Endodermal cell (in vitro differentiated cells): Measurements from ENCODE around the gene ADGRG7. TPM values are rescaled to one million over a fixed set of nuclear protein-coding genes. Genes with fewer than 3 reads are reported as not detected.

Experiments used
- DNase-seq: peaks from one replicate; pipeline ENCODE4 v3.0.0-alpha.2; 2017
- H3K27ac ChIP-seq: 2 replicates; pipeline ENCODE4 v1.5.1; 2013; ENCODE audit warnings: mild to moderate bottlenecking, low read depth, low read length, moderate library complexity
- H3K27me3 ChIP-seq: 2 replicates; pipeline ENCODE4 v1.6.1; 2013; ENCODE audit warnings: mild to moderate bottlenecking, low read length, moderate library complexity; ENCODE audit not compliant: insufficient read depth, control insufficient read depth, poor library complexity, severe bottlenecking
- H3K36me3 ChIP-seq: 2 replicates; pipeline ENCODE4 v1.7.0; 2013; ENCODE audit warnings: mild to moderate bottlenecking, low read length, moderate library complexity; ENCODE audit not compliant: control insufficient read depth, insufficient read depth
- H3K4me1 ChIP-seq: one replicate; pipeline ENCODE4 v1.7.0; 2013; ENCODE audit warnings: low read length; ENCODE audit not compliant: control insufficient read depth, insufficient read depth
- H3K4me3 ChIP-seq: 2 replicates; pipeline ENCODE4 v1.5.1; 2013; ENCODE audit warnings: mild to moderate bottlenecking, low read length, moderate library complexity
- H3K9ac ChIP-seq: 2 replicates; pipeline ENCODE4 v1.6.1; 2013; ENCODE audit warnings: mild to moderate bottlenecking, low read length, moderate library complexity; ENCODE audit not compliant: poor library complexity, severe bottlenecking; ENCODE audit errors: extremely low read depth
- H3K9me3 ChIP-seq: 2 replicates; pipeline ENCODE4 v1.6.1; 2013; ENCODE audit warnings: mild to moderate bottlenecking, low read length, moderate library complexity; ENCODE audit not compliant: control insufficient read depth
- H3K27ac Mint-ChIP-seq: 2 replicates; pipeline ENCODE4 v1.8.0; 2020; ENCODE audit warnings: mixed read lengths
- H3K27me3 Mint-ChIP-seq: 2 replicates; pipeline ENCODE4 v1.8.0; 2021; ENCODE audit warnings: mild to moderate bottlenecking, mixed read lengths; ENCODE audit not compliant: insufficient read depth
- H3K36me3 Mint-ChIP-seq: 2 replicates; pipeline ENCODE4 v1.8.0; 2020; ENCODE audit warnings: low read depth, mixed read lengths
- H3K4me1 Mint-ChIP-seq: 2 replicates; pipeline ENCODE4 v1.8.0; 2020; ENCODE audit warnings: mixed read lengths
- H3K4me3 Mint-ChIP-seq: 2 replicates; pipeline ENCODE4 v1.8.0; 2020; ENCODE audit warnings: mild to moderate bottlenecking, moderate library complexity, mixed read lengths
- H3K9me3 Mint-ChIP-seq: 2 replicates; pipeline ENCODE4 v1.8.0; 2020; ENCODE audit warnings: mild to moderate bottlenecking, mixed read lengths
- CTCF ChIP-seq: fragments of 200-600 bp; sonication (generic); conservative IDR thresholded peaks from 2 replicates; pipeline ENCODE4 v1.5.0; 2021; ENCODE audit warnings: antibody characterized with exemption, mild to moderate bottlenecking
- WGBS, 2 experiments: methylation state at CpG; one replicate each; pipeline versions ENCODE4 v1.1.5 to v1.1.7; 2013; ENCODE audit warnings: missing lambda C conversion rate in 2 of 2, mixed read lengths in 1 of 2; ENCODE audit not compliant: insufficient coverage in 1 of 2, insufficient read length in 1 of 2; 5-methylcytosine and 5-hydroxymethylcytosine counted together
- total RNA-seq, 2 donors: library from RNA; stranded (reverse); fragmentation: NEBNext Ultra II Directional in 1 of 2; extraction: Animal tissue kit (Norgen Biotek cat#: 25700) in 1 of 2; gene quantifications; 2 replicates in 1 of 2; 3 replicates in 1 of 2; pipeline ENCODE4 v1.2.1, GENCODE V29; 2021

Gene ADGRG7
- total RNA-seq, 2 donors from 2014 or later = 0.70 to 2.1 TPM

GRCh38 chr3:100703865-100704264 lies 94.5 kb downstream of the ADGRG7 start:
- Histone ChIP-seq H3K4me1 (no peaks in the 10 kb centered on the region), H3K9ac (no peak overlapping the region), H3K4me3 (no peak overlapping the region), H3K36me3 (no peaks in the 10 kb centered on the region), H3K27ac (no peak overlapping the region), H3K9me3 (peaks cover 6% of the 10 kb centered on the region), H3K27me3 (peaks cover 22% of the 10 kb centered on the region)
- H3K4me3 Mint-ChIP-seq = no peak overlapping the region
- peaks cover 51% of the 10 kb centered on the region for H3K27me3 Mint-ChIP-seq
- H3K36me3 Mint-ChIP-seq = peaks cover 3% of the 10 kb centered on the region
- no peak overlapping the region for H3K27ac Mint-ChIP-seq
- TF ChIP-seq CTCF = no peak
- peaks cover 4% of the 10 kb centered on the region for H3K4me1 Mint-ChIP-seq
- WGBS, 2 experiments = 87 to 89% methylated on average over 4 of the region's 4 CpGs
- H3K9me3 Mint-ChIP-seq = peaks cover 7% of the 10 kb centered on the region
- no peak for DNase-seq

- peaks cover 10% of the 10 kb centered on the region for H3K9me3 Mint-ChIP-seq
- TF ChIP-seq CTCF = no peak
- no peak overlapping the region for H3K27ac Mint-ChIP-seq
- DNase-seq = no peak
- Histone ChIP-seq H3K4me1 (no peaks in the 10 kb centered on the region), H3K27ac (no peak overlapping the region), H3K9ac (no peak overlapping the region), H3K27me3 (peaks cover 22% of the 10 kb centered on the region), H3K4me3 (no peak overlapping the region), H3K36me3 (no peaks in the 10 kb centered on the region), H3K9me3 (no peaks in the 10 kb centered on the region)
- 84% methylated on average over 3 of the region's 3 CpGs; no CpG with 5 or more reads in 1 of the 2 experiments for WGBS, 2 experiments
- peaks cover 2% of the 10 kb centered on the region for H3K4me1 Mint-ChIP-seq
- H3K4me3 Mint-ChIP-seq = no peak overlapping the region
- H3K36me3 Mint-ChIP-seq = peaks cover 6% of the 10 kb centered on the region
- peaks cover 53% of the 10 kb centered on the region for H3K27me3 Mint-ChIP-seq
Measured at GRCh38 chr3:100706365-100706764, 97.0 kb downstream of the ADGRG7 start.

GRCh38 chr3:100708644-100708988 lies 99.2 kb downstream of the ADGRG7 start:
- no peak for TF ChIP-seq CTCF
- DNase-seq = no peak
- H3K27ac Mint-ChIP-seq = peak overlapping the region; percentile 92
- no peak overlapping the region for H3K9ac ChIP-seq
- WGBS, 2 experiments = 90 to 100% methylated on average over 1 to 3 of the region's 3 CpGs
- H3K4me1 Mint-ChIP-seq = peaks cover 20% of the 10 kb centered on the region
- peaks cover 3% of the 10 kb centered on the region for H3K4me1 ChIP-seq
- no peaks in the 10 kb centered on the region for H3K9me3 ChIP-seq
- peaks cover 16% of the 10 kb centered on the region for H3K36me3 Mint-ChIP-seq
- H3K27me3 ChIP-seq = peaks cover 22% of the 10 kb centered on the region
- peaks cover 49% of the 10 kb centered on the region for H3K27me3 Mint-ChIP-seq
- H3K4me3 ChIP-seq = peak overlapping the region; percentile 71
- H3K36me3 ChIP-seq = peaks cover 4% of the 10 kb centered on the region
- no peak overlapping the region for H3K27ac ChIP-seq
- H3K4me3 Mint-ChIP-seq = peak overlapping the region; percentile 80
- peaks cover 10% of the 10 kb centered on the region for H3K9me3 Mint-ChIP-seq
